Measurements from ENCODE around the gene EHMT1. TPM values are rescaled to one million over a fixed set of nuclear protein-coding genes. Genes with fewer than 3 reads are reported as not detected.

EHMT1 gene
- total RNA-seq, 6 experiments from 2014 or later = 26.8 to 51.9 (median 36.7) TPM

- no peaks in the 10 kb centered on the region for H3K4me1 ChIP-seq
- H3K4me3 ChIP-seq = no peak overlapping the region
- H3K27ac ChIP-seq = no peak overlapping the region
- no peaks in the 10 kb centered on the region for H3K27me3 ChIP-seq
- DNase-seq = no peak
- TF ChIP-seq POLR2A (IDR thresholded peaks at IDR 0.05) (no peak), CTCF (IDR thresholded peaks at IDR 0.05) (no peak)
- intact Hi-C loops (cut with DNase I) = no loop called here
- ATAC-seq = no peak
- H3K36me3 ChIP-seq = no peaks in the 10 kb centered on the region
- no peaks in the 10 kb centered on the region for H3K9me3 ChIP-seq
- WGBS (ENCODE audit: insufficient coverage, low coverage, low lambda C conversion rate, missing lambda C conversion rate) = 74% methylated on average over 9 of the region's 9 CpGs
These were observed 224.6 kb downstream of the EHMT1 start for GRCh38 chr9:137843355-137843754.

- H3K4me1 ChIP-seq = no peaks in the 10 kb centered on the region
- WGBS (ENCODE audit: insufficient coverage, low coverage, low lambda C conversion rate, missing lambda C conversion rate) = 33% methylated on average over 5 of the region's 5 CpGs
- ATAC-seq = no peak
These were observed 232.9 kb downstream of the EHMT1 start for GRCh38 chr9:137851516-137852267.

GRCh38 chr9:137853392-137853995 is 234.7 kb downstream of the EHMT1 start:
- Histone ChIP-seq H3K4me3 (no peak overlapping the region), H3K9me3 (no peaks in the 10 kb centered on the region), H3K36me3 (no peaks in the 10 kb centered on the region), H3K4me1 (no peaks in the 10 kb centered on the region), H3K27ac (no peak overlapping the region), H3K27me3 (no peaks in the 10 kb centered on the region)
- no peak for TF ChIP-seq CTCF (IDR thresholded peaks at IDR 0.05)
- no peak for TF ChIP-seq POLR2A (IDR thresholded peaks at IDR 0.05)
- 92% methylated on average over 1 of the region's 1 CpG for WGBS (ENCODE audit: insufficient coverage, low coverage, low lambda C conversion rate, missing lambda C conversion rate)
- intact Hi-C loops (cut with DNase I) = no loop called here
- DNase-seq (no peak), ATAC-seq (no peak)

More at GRCh38 chr9:137851516-137852267, 232.9 kb downstream of the EHMT1 start:
- H3K27me3 ChIP-seq = no peaks in the 10 kb centered on the region
- no peak overlapping the region for H3K27ac ChIP-seq
- H3K36me3 ChIP-seq = no peaks in the 10 kb centered on the region
- no peak overlapping the region for H3K4me3 ChIP-seq
- TF ChIP-seq CTCF (IDR thresholded peaks at IDR 0.05) = no peak
- TF ChIP-seq POLR2A (IDR thresholded peaks at IDR 0.05) = no peak
- no peaks in the 10 kb centered on the region for H3K9me3 ChIP-seq
- DNase-seq = no peak
- intact Hi-C loops (cut with DNase I) = no loop called here

- TF ChIP-seq CTCF (IDR thresholded peaks at IDR 0.05) (no peak), POLR2A (IDR thresholded peaks at IDR 0.05) (no peak)
- Histone ChIP-seq H3K4me1 (no peaks in the 10 kb centered on the region), H3K9me3 (no peaks in the 10 kb centered on the region), H3K4me3 (no peak overlapping the region), H3K36me3 (no peaks in the 10 kb centered on the region), H3K27me3 (no peaks in the 10 kb centered on the region), H3K27ac (no peak overlapping the region)
- intact Hi-C loops (cut with DNase I) = no loop called here
- ATAC-seq = no peak
- WGBS (ENCODE audit: insufficient coverage, low coverage, low lambda C conversion rate, missing lambda C conversion rate) = 100% methylated on average over 1 of the region's 1 CpG
- DNase-seq = no peak
These were observed 241.6 kb downstream of the EHMT1 start for GRCh38 chr9:137860361-137860760.

Data from right lobe of liver (tissue), 6 donors.